Measurements from ENCODE around the gene KRTAP12-3.

DNA sequence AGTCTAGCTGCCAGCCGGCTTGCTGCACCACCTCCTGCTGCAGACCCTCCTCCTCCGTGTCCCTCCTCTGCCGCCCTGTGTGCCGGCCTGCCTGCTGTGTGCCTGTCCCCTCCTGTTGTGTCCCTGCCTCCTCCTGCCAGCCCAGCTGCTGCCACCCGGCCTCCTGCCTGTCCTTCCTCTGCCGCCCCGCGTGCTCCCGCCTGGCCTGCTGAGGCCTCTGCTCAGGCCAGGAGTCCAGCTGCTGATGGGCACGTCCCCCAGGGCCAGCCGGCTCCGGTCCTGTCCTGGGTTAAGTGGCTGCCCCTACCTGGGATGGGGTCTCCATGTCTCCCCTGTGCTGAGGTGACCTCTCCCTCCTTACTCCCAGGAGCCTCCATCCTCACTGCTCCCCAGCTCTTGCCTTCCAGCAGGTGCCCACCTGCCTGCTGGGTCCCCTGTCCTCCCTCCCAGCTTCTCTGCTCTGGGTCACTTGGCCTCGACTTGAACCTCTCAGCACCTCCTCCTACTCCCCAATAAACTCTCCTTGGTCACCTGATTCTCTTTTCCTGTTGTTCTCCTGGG is 45.0 kb upstream of the KRTAP12-3 start:
- TF ChIP-seq EZH2phosphoT487 (IDR thresholded peaks at IDR 0.05; ENCODE audit: borderline replicate concordance, low read depth) (no peak), MXI1 (IDR thresholded peaks at IDR 0.05; ENCODE audit: low read depth, low read length) (no peak), YY1 (IDR thresholded peaks at IDR 0.05; ENCODE audit: low read depth) (no peak), RXRA (IDR thresholded peaks at IDR 0.05; ENCODE audit: borderline replicate concordance, low read depth) (no peak), FOXM1 (IDR thresholded peaks at IDR 0.05; ENCODE audit: low read depth) (no peak), SMC3 (IDR thresholded peaks at IDR 0.05; ENCODE audit: low read depth, low read length) (no peak), JUND (IDR thresholded peaks at IDR 0.05) (no peak)
- TF ChIP-seq, protein P1, sequence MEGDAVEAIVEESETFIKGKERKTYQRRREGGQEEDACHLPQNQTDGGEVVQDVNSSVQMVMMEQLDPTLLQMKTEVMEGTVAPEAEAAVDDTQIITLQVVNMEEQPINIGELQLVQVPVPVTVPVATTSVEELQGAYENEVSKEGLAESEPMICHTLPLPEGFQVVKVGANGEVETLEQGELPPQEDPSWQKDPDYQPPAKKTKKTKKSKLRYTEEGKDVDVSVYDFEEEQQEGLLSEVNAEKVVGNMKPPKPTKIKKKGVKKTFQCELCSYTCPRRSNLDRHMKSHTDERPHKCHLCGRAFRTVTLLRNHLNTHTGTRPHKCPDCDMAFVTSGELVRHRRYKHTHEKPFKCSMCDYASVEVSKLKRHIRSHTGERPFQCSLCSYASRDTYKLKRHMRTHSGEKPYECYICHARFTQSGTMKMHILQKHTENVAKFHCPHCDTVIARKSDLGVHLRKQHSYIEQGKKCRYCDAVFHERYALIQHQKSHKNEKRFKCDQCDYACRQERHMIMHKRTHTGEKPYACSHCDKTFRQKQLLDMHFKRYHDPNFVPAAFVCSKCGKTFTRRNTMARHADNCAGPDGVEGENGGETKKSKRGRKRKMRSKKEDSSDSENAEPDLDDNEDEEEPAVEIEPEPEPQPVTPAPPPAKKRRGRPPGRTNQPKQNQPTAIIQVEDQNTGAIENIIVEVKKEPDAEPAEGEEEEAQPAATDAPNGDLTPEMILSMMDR (IDR thresholded peaks at IDR 0.05) = no peak
- TF ChIP-seq, protein P2, sequence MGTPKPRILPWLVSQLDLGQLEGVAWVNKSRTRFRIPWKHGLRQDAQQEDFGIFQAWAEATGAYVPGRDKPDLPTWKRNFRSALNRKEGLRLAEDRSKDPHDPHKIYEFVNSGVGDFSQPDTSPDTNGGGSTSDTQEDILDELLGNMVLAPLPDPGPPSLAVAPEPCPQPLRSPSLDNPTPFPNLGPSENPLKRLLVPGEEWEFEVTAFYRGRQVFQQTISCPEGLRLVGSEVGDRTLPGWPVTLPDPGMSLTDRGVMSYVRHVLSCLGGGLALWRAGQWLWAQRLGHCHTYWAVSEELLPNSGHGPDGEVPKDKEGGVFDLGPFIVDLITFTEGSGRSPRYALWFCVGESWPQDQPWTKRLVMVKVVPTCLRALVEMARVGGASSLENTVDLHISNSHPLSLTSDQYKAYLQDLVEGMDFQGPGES (IDR thresholded peaks at IDR 0.05; ENCODE audit: low read depth, low read length) = no peak
- TF ChIP-seq, protein P3, sequence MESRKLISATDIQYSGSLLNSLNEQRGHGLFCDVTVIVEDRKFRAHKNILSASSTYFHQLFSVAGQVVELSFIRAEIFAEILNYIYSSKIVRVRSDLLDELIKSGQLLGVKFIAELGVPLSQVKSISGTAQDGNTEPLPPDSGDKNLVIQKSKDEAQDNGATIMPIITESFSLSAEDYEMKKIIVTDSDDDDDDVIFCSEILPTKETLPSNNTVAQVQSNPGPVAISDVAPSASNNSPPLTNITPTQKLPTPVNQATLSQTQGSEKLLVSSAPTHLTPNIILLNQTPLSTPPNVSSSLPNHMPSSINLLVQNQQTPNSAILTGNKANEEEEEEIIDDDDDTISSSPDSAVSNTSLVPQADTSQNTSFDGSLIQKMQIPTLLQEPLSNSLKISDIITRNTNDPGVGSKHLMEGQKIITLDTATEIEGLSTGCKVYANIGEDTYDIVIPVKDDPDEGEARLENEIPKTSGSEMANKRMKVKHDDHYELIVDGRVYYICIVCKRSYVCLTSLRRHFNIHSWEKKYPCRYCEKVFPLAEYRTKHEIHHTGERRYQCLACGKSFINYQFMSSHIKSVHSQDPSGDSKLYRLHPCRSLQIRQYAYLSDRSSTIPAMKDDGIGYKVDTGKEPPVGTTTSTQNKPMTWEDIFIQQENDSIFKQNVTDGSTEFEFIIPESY (IDR thresholded peaks at IDR 0.05; ENCODE audit: borderline replicate concordance, low read depth) = no peak
- TF ChIP-seq, protein P4, sequence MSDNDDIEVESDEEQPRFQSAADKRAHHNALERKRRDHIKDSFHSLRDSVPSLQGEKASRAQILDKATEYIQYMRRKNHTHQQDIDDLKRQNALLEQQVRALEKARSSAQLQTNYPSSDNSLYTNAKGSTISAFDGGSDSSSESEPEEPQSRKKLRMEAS (IDR thresholded peaks at IDR 0.05; ENCODE audit: low read depth) = no peak
- TF ChIP-seq, protein P5, sequence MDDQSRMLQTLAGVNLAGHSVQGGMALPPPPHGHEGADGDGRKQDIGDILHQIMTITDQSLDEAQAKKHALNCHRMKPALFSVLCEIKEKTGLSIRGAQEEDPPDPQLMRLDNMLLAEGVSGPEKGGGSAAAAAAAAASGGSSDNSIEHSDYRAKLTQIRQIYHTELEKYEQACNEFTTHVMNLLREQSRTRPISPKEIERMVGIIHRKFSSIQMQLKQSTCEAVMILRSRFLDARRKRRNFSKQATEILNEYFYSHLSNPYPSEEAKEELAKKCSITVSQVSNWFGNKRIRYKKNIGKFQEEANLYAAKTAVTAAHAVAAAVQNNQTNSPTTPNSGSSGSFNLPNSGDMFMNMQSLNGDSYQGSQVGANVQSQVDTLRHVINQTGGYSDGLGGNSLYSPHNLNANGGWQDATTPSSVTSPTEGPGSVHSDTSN (IDR thresholded peaks at IDR 0.05) = no peak

Data from SK-N-SH (cell line).